Transverse colon (tissue), 4 donors: ENCODE measurements around the gene KDM1B.

Experiments used
- CTCF ChIP-seq, 5 experiments: fragments of 200-600 bp in 3 of 5; fragments of 450-650 bp in 2 of 5; sonication (generic) in 3 of 5; IDR thresholded peaks; 1 replicate in 2 of 5; 2 replicates in 3 of 5; pipeline ENCODE4 v1.5.1; 2016 to 2017; ENCODE audit warnings: antibody characterized with exemption in 5 of 5, inconsistent platforms in 3 of 5, mild to moderate bottlenecking in 2 of 5, moderate library complexity in 1 of 5
- POLR2A ChIP-seq: fragments of 450-650 bp; IDR thresholded peaks from one replicate; pipeline ENCODE4 v1.6.1; 2016; ENCODE audit warnings: antibody characterized with exemption, mild to moderate bottlenecking, moderate library complexity
- POLR2AphosphoS5 ChIP-seq, 3 donors: sonication (generic); formaldehyde crosslinking; IDR thresholded peaks; one replicate each; pipeline ENCODE4 v1.6.1; 2016; ENCODE audit warnings: antibody characterized with exemption in 3 of 3

GRCh38 chr6:18171871-18172270, 16.6 kb downstream of the KDM1B start:
- TF ChIP-seq CTCF (IDR thresholded peaks at IDR 0.05) (no peak), POLR2A (no peak), POLR2AphosphoS5 (IDR thresholded peaks at IDR 0.05) (no peak)
